ENCODE measurements around the gene MCM10. TPM values are rescaled to one million over a fixed set of nuclear protein-coding genes. Genes with fewer than 3 reads are reported as not detected.

The MCM10 gene
- polyA plus RNA-seq, 1 donor from 2014 or later = 0.63 TPM

DNA sequence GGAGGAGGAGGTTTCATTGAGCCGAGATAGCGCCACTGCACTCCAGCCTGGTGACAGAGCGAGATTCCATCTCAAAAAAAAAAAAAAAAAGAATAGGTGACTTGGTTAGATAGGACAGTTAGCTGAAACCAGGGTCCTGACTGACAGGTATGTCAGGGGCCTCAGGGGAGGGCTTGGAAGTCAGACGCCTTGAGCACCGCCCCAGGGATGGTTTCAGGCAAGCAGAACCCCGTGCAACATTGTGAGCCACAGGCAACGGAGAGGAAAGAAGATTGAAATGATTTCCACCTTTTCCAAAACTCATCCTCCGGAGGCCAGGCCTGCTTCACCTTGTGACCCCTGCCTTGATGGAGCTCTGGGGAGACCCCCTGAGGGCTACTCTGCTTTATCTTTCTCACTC, 64.2 kb downstream of the MCM10 start:
- Histone ChIP-seq H3K4me3 (ENCODE audit: low read length) (no peak overlapping the region), H2AFZ (ENCODE audit: low read depth, low read length) (no peak overlapping the region)
- TF ChIP-seq TAF1 (IDR thresholded peaks at IDR 0.05; ENCODE audit: low read depth) (no peak), EZH2 (IDR thresholded peaks at IDR 0.05; ENCODE audit: borderline replicate concordance, insufficient read depth, low read length, poor library complexity, severe bottlenecking) (no peak), RAD21 (conservative IDR thresholded peaks at IDR 0.05) (no peak), EP300 (conservative IDR thresholded peaks at IDR 0.05; ENCODE audit: poor library complexity, severe bottlenecking) (no peak), POLR2AphosphoS5 (IDR thresholded peaks at IDR 0.05) (no peak), SMC3 (conservative IDR thresholded peaks at IDR 0.05; ENCODE audit: poor library complexity) (no peak)
- TF ChIP-seq, protein P1, sequence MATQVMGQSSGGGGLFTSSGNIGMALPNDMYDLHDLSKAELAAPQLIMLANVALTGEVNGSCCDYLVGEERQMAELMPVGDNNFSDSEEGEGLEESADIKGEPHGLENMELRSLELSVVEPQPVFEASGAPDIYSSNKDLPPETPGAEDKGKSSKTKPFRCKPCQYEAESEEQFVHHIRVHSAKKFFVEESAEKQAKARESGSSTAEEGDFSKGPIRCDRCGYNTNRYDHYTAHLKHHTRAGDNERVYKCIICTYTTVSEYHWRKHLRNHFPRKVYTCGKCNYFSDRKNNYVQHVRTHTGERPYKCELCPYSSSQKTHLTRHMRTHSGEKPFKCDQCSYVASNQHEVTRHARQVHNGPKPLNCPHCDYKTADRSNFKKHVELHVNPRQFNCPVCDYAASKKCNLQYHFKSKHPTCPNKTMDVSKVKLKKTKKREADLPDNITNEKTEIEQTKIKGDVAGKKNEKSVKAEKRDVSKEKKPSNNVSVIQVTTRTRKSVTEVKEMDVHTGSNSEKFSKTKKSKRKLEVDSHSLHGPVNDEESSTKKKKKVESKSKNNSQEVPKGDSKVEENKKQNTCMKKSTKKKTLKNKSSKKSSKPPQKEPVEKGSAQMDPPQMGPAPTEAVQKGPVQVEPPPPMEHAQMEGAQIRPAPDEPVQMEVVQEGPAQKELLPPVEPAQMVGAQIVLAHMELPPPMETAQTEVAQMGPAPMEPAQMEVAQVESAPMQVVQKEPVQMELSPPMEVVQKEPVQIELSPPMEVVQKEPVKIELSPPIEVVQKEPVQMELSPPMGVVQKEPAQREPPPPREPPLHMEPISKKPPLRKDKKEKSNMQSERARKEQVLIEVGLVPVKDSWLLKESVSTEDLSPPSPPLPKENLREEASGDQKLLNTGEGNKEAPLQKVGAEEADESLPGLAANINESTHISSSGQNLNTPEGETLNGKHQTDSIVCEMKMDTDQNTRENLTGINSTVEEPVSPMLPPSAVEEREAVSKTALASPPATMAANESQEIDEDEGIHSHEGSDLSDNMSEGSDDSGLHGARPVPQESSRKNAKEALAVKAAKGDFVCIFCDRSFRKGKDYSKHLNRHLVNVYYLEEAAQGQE (IDR thresholded peaks at IDR 0.05; ENCODE audit: borderline replicate concordance) = no peak
- TF ChIP-seq, protein P2, sequence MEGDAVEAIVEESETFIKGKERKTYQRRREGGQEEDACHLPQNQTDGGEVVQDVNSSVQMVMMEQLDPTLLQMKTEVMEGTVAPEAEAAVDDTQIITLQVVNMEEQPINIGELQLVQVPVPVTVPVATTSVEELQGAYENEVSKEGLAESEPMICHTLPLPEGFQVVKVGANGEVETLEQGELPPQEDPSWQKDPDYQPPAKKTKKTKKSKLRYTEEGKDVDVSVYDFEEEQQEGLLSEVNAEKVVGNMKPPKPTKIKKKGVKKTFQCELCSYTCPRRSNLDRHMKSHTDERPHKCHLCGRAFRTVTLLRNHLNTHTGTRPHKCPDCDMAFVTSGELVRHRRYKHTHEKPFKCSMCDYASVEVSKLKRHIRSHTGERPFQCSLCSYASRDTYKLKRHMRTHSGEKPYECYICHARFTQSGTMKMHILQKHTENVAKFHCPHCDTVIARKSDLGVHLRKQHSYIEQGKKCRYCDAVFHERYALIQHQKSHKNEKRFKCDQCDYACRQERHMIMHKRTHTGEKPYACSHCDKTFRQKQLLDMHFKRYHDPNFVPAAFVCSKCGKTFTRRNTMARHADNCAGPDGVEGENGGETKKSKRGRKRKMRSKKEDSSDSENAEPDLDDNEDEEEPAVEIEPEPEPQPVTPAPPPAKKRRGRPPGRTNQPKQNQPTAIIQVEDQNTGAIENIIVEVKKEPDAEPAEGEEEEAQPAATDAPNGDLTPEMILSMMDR (IDR thresholded peaks at IDR 0.05; ENCODE audit: poor library complexity, severe bottlenecking) = no peak

DNA sequence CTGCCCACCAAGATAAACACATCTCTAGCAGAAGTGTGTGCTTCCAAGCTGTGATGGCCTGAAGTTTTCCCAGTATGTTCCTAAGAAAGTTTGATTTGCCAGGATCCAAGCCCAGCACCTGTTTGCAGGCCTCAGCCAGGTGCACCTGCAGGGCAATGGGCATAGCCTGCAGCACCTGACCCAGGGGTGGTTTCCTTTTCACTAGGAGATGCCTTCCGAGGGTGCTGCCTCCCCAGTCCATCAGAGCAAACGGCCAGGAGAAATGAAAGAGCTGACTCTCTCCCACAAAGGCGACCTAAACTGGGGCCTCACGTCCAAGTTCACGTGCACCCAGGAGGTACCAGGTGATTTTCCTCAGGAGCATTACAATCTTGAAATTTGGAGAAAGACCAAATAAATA, 65.7 kb downstream of the MCM10 start:
- Histone ChIP-seq H3K36me3 (ENCODE audit: insufficient read depth, low read length) (no peaks in the 10 kb centered on the region), H3K4me3 (ENCODE audit: low read length) (no peak overlapping the region), H3K9me3 (ENCODE audit: low read length) (no peaks in the 10 kb centered on the region), H4K20me1 (ENCODE audit: insufficient read depth) (no peaks in the 10 kb centered on the region), H2AFZ (ENCODE audit: low read depth, low read length) (no peak overlapping the region), H3K27me3 (ENCODE audit: insufficient read depth, low read depth, low read length) (no peaks in the 10 kb centered on the region), H3K79me2 (replicated peaks; ENCODE audit: insufficient read depth, low read length) (no peaks in the 10 kb centered on the region), H3K27ac (ENCODE audit: low read length) (no peak overlapping the region), H3K9ac (ENCODE audit: low read length) (no peak overlapping the region), H3F3A (ENCODE audit: insufficient read depth, low read length, poor library complexity, severe bottlenecking) (no peaks in the 10 kb centered on the region), H3K9me2 (ENCODE audit: insufficient read depth, low read length) (no peaks in the 10 kb centered on the region), H3K4me2 (ENCODE audit: low read length) (no peak overlapping the region)
- TF ChIP-seq EP300 (conservative IDR thresholded peaks at IDR 0.05; ENCODE audit: poor library complexity, severe bottlenecking) (no peak), TAF1 (IDR thresholded peaks at IDR 0.05; ENCODE audit: low read depth) (no peak), RAD21 (conservative IDR thresholded peaks at IDR 0.05) (no peak), EZH2 (IDR thresholded peaks at IDR 0.05; ENCODE audit: borderline replicate concordance, insufficient read depth, low read length, poor library complexity, severe bottlenecking) (no peak), POLR2AphosphoS5 (IDR thresholded peaks at IDR 0.05) (no peak), SMC3 (conservative IDR thresholded peaks at IDR 0.05; ENCODE audit: poor library complexity) (no peak), MXI1 (conservative IDR thresholded peaks at IDR 0.05; ENCODE audit: poor library complexity, severe bottlenecking) (no peak)
- TF ChIP-seq, protein P2 (IDR thresholded peaks at IDR 0.05; ENCODE audit: poor library complexity, severe bottlenecking) = no peak
- TF ChIP-seq, protein P1 (IDR thresholded peaks at IDR 0.05; ENCODE audit: borderline replicate concordance) = no peak

More for the DNA sequence above, 64.2 kb downstream of the MCM10 start:
- H3K9me3 ChIP-seq (ENCODE audit: low read length) = no peaks in the 10 kb centered on the region
- H3K9me2 ChIP-seq (ENCODE audit: insufficient read depth, low read length) = no peaks in the 10 kb centered on the region
- no peaks in the 10 kb centered on the region for H4K20me1 ChIP-seq (ENCODE audit: insufficient read depth)
- H3K27ac ChIP-seq (ENCODE audit: low read length) = no peak overlapping the region
- H3K79me2 ChIP-seq (replicated peaks; ENCODE audit: insufficient read depth, low read length) = no peaks in the 10 kb centered on the region
- no peaks in the 10 kb centered on the region for H3K36me3 ChIP-seq (ENCODE audit: insufficient read depth, low read length)
- H3K4me2 ChIP-seq (ENCODE audit: low read length) = no peak overlapping the region
- no peaks in the 10 kb centered on the region for H3F3A ChIP-seq (ENCODE audit: insufficient read depth, low read length, poor library complexity, severe bottlenecking)
- no peaks in the 10 kb centered on the region for H3K27me3 ChIP-seq (ENCODE audit: insufficient read depth, low read depth, low read length)
- no peak overlapping the region for H3K9ac ChIP-seq (ENCODE audit: low read length)

Data from neural cell (in vitro differentiated cells).